Activated CD4-positive, alpha-beta memory T cell treated with anti-CD3 and anti-CD28 coated beads, Interleukin-2, amount 10 ng/mL, durations not matched to agents 7 days and 5 days (primary cell): ENCODE data around the gene FBXW7. TPM values are rescaled to one million over a fixed set of nuclear protein-coding genes. Genes with fewer than 3 reads are reported as not detected.

ENCODE experiments used
- CTCF ChIA-PET: fragments of 350-600 bp; sonication (Branson Sonifier 250); formaldehyde crosslinking; loops from one replicate; lab custom pipeline; 2021; ENCODE audit warnings: antibody characterized with exemption, inconsistent platforms; lab: Charles Lee
- POLR2A ChIA-PET: fragments of 350-600 bp; sonication (Branson Sonifier 250); formaldehyde crosslinking; loops from one replicate; lab custom pipeline; 2021; ENCODE audit warnings: antibody characterized with exemption; lab: Charles Lee
- DNase-seq: peaks from one replicate; pipeline ENCODE4 v3.0.0-alpha.2; 2020
- H3K27ac Mint-ChIP-seq: one replicate; pipeline ENCODE4 v1.8.0; 2021; ENCODE audit warnings: mild to moderate bottlenecking, mixed read lengths
- H3K27me3 Mint-ChIP-seq: one replicate; pipeline ENCODE4 v1.8.0; 2021; ENCODE audit warnings: mixed read lengths
- H3K36me3 Mint-ChIP-seq: one replicate; pipeline ENCODE4 v1.8.0; 2021; ENCODE audit warnings: low read depth, mixed read lengths
- H3K4me1 Mint-ChIP-seq: one replicate; pipeline ENCODE4 v1.8.0; 2021; ENCODE audit warnings: mixed read lengths
- H3K4me3 Mint-ChIP-seq: one replicate; pipeline ENCODE4 v1.8.0; 2021; ENCODE audit warnings: mild to moderate bottlenecking, mixed read lengths
- H3K9me3 Mint-ChIP-seq: one replicate; pipeline ENCODE4 v1.8.0; 2021; ENCODE audit warnings: mixed read lengths
- total RNA-seq, 2 experiments: library from RNA; stranded (reverse); gene quantifications; one replicate each; pipeline ENCODE4 v1.2.3, GENCODE V29; 2021

Gene FBXW7
- total RNA-seq, 2 experiments from 2014 or later = 59.8 to 66.8 TPM

DNA sequence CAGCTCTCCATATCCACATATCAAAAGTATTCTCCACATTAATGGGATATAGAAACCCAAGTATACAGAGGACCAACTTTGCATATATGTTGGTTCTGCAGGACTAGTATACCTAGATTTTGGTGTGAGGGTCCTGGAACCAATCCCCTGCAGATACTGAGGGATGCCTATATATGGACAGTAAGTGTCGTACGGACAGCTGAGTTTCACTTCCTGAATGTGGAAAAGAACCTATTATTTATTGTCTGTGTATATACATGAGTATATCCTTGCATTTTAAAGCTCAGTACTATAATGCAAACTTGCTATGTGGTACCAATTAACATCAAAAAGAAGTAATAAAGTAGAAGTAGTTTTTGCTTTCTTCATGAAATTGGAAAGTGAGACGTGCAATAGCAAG lies 101.9 kb downstream of the FBXW7 start:
- Mint-ChIP-seq H3K4me1 (peaks cover 19% of the 10 kb centered on the region), H3K9me3 (no peaks in the 10 kb centered on the region), H3K27me3 (no peaks in the 10 kb centered on the region), H3K36me3 (peaks cover 19% of the 10 kb centered on the region), H3K4me3 (no peak overlapping the region), H3K27ac (no peak overlapping the region)
- POLR2A ChIA-PET = no interaction called here
- CTCF ChIA-PET = interaction anchor here (1.0 kb wide), 1 partner anchor 8 kb away, joined by 3 read pairs; no protein-coding TSS in a partner anchor
- no peak for DNase-seq

DNA sequence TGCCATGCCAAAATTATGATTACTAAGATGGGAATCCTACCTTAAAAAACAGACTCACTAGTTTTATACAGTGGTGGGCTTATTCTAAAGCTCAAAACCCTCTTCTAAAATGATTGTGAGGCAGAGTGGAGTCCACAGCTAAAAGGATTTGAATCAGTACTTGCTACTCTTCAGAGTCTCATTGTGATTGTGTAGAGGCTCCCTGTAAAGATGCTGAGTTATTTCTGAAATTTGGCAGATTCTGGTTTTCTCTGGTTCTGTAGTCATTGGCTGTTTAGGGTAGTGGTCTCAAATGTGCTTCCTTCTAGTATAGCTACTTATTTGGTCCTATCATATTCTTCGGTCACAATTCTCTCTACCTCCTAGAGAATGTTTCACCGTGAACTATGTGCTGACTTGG lies 104.1 kb downstream of the FBXW7 start:
- POLR2A ChIA-PET = no interaction called here
- DNase-seq = no peak
- peaks cover 12% of the 10 kb centered on the region for H3K36me3 Mint-ChIP-seq
- CTCF ChIA-PET = no interaction called here
- peaks cover 19% of the 10 kb centered on the region for H3K4me1 Mint-ChIP-seq
- no peak overlapping the region for H3K4me3 Mint-ChIP-seq
- no peaks in the 10 kb centered on the region for H3K27me3 Mint-ChIP-seq
- no peak overlapping the region for H3K27ac Mint-ChIP-seq
- no peaks in the 10 kb centered on the region for H3K9me3 Mint-ChIP-seq

GRCh38 chr4:152431291-152431690 lies 104.6 kb downstream of the FBXW7 start:
- peaks cover 13% of the 10 kb centered on the region for H3K36me3 Mint-ChIP-seq
- ChIA-PET CTCF (no interaction called here), POLR2A (no interaction called here)
- no peak for DNase-seq
- no peaks in the 10 kb centered on the region for H3K9me3 Mint-ChIP-seq
- no peak overlapping the region for H3K27ac Mint-ChIP-seq
- H3K4me3 Mint-ChIP-seq = no peak overlapping the region
- H3K27me3 Mint-ChIP-seq = no peaks in the 10 kb centered on the region
- H3K4me1 Mint-ChIP-seq = peaks cover 19% of the 10 kb centered on the region

- H3K4me1 Mint-ChIP-seq = peaks cover 19% of the 10 kb centered on the region
- no peaks in the 10 kb centered on the region for H3K27me3 Mint-ChIP-seq
- H3K9me3 Mint-ChIP-seq = no peaks in the 10 kb centered on the region
- POLR2A ChIA-PET = no interaction called here
- no peak overlapping the region for H3K4me3 Mint-ChIP-seq
- DNase-seq = no peak
- CTCF ChIA-PET = no interaction called here
- peaks cover 17% of the 10 kb centered on the region for H3K36me3 Mint-ChIP-seq
- H3K27ac Mint-ChIP-seq = no peak overlapping the region
Observed at GRCh38 chr4:152430507-152430906, 105.4 kb downstream of the FBXW7 start.

DNA sequence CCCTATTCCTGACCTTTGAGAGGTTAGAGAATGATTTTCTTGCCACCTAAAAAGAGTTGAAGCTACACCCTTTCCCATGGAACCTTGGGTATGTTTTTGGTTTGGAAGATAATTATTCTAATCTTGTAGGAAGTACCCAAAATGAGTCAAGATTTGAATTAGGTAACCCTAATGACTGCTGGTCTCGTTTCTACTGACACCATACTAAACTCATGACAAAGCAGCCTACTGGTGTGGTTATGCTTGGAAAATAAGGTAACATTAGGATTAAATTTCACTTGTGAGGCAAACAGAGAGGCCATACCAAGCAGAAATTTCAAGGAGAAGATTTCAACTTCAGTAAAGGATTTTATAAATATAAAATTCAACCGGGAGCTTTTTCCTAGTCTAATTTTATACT lies 107.9 kb downstream of the FBXW7 start:
- DNase-seq = no peak
- no peaks in the 10 kb centered on the region for H3K9me3 Mint-ChIP-seq
- ChIA-PET CTCF (no interaction called here), POLR2A (no interaction called here)
- no peak overlapping the region for H3K4me3 Mint-ChIP-seq
- no peaks in the 10 kb centered on the region for H3K27me3 Mint-ChIP-seq
- H3K36me3 Mint-ChIP-seq = peaks cover 21% of the 10 kb centered on the region
- H3K27ac Mint-ChIP-seq = no peak overlapping the region
- peaks cover 18% of the 10 kb centered on the region for H3K4me1 Mint-ChIP-seq

DNA sequence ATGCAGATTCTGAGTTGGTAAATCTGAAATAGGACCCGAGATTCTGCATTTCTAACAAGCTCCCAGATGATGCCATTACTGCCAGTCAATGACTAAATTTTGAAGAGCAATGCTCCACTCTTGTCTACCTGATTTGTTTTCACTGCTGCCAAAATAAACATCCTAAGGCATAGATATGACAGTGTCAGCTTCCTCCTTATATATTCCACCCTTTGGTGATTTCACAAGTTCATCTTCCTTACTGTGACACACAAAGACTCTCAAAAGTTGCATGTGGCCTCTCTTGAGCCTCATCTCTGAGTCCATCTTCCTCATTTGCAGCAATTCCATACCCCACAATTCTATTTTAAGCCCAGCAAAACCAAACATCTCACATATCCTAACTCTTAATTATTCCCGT lies 110.9 kb downstream of the FBXW7 start:
- Mint-ChIP-seq H3K4me3 (no peak overlapping the region), H3K27me3 (no peaks in the 10 kb centered on the region), H3K4me1 (peaks cover 8% of the 10 kb centered on the region), H3K9me3 (no peaks in the 10 kb centered on the region), H3K36me3 (peaks cover 21% of the 10 kb centered on the region), H3K27ac (no peak overlapping the region)
- no peak for DNase-seq
- POLR2A ChIA-PET = no interaction called here
- CTCF ChIA-PET = interaction anchor here (1.5 kb wide), 1 partner anchor 12 kb away, joined by 5 read pairs; no protein-coding TSS in a partner anchor

DNA sequence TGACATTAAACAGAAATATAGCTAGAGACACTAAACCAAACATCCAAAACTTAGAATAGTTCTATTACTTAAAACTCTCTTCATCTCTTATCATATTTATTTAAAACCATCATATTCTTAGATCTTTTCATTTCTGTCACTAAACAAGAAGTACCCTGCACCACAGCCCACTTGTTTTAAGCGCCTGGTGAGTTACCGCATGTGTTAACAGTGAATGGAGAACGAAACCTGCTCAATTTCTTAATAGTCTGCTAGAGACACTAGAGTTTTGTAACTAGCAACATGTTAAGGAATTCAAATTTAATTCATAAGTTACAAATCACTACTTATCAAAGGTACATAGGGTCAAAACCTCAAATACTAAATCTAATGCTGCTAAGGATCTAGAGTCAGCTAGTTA lies 111.5 kb downstream of the FBXW7 start:
- Mint-ChIP-seq H3K27me3 (no peaks in the 10 kb centered on the region), H3K4me1 (peaks cover 11% of the 10 kb centered on the region), H3K4me3 (no peak overlapping the region), H3K9me3 (no peaks in the 10 kb centered on the region), H3K27ac (no peak overlapping the region), H3K36me3 (peaks cover 16% of the 10 kb centered on the region)
- ChIA-PET CTCF (no interaction called here), POLR2A (no interaction called here)
- no peak for DNase-seq

- Mint-ChIP-seq H3K9me3 (no peaks in the 10 kb centered on the region), H3K27me3 (no peaks in the 10 kb centered on the region), H3K4me1 (peaks cover 12% of the 10 kb centered on the region), H3K36me3 (peaks cover 13% of the 10 kb centered on the region), H3K27ac (no peak overlapping the region), H3K4me3 (no peak overlapping the region)
- no peak for DNase-seq
- POLR2A ChIA-PET = no interaction called here
- CTCF ChIA-PET = no interaction called here
Observed at GRCh38 chr4:152422817-152423320, 113.0 kb downstream of the FBXW7 start.

- no peak for DNase-seq
- Mint-ChIP-seq H3K36me3 (peaks cover 9% of the 10 kb centered on the region), H3K4me1 (peaks cover 12% of the 10 kb centered on the region), H3K4me3 (no peak overlapping the region), H3K27me3 (no peaks in the 10 kb centered on the region), H3K9me3 (no peaks in the 10 kb centered on the region), H3K27ac (no peak overlapping the region)
- CTCF ChIA-PET = interaction anchor here (1.1 to 1.8 kb wide), 2 partner anchors 13 to 49 kb away, joined by 3 to 7 read pairs; no protein-coding TSS in a partner anchor
- POLR2A ChIA-PET = no interaction called here
Observed at GRCh38 chr4:152421576-152421975, 114.3 kb downstream of the FBXW7 start.

GRCh38 chr4:152419809-152420208 lies 116.1 kb downstream of the FBXW7 start:
- no peak overlapping the region for H3K27ac Mint-ChIP-seq
- H3K4me1 Mint-ChIP-seq = peaks cover 13% of the 10 kb centered on the region
- H3K4me3 Mint-ChIP-seq = no peak overlapping the region
- H3K36me3 Mint-ChIP-seq = no peaks in the 10 kb centered on the region
- POLR2A ChIA-PET = no interaction called here
- DNase-seq = no peak
- no peaks in the 10 kb centered on the region for H3K9me3 Mint-ChIP-seq
- CTCF ChIA-PET = interaction anchor here (0.6 to 1.8 kb wide), 2 partner anchors 11 to 369 kb away, joined by 5 to 7 read pairs; no protein-coding TSS in a partner anchor
- no peaks in the 10 kb centered on the region for H3K27me3 Mint-ChIP-seq

DNA sequence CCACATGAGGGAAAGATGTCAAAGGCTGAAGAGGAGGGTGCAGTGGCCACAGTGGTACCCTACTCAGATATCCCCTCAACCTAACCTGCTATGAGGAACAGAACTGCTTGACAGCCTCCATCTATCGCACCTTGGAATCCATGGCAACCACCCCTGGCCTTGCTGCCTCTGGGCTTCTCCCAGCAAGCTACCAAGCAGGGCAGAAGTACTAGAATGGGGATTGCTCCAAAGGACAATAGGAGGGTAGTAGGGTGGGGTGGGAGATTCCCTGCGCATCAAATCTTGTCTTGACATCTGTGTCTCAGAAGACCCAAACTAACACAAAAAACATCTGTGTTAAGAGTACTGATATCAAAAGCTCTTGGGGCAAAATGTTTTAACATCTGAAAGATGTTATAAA lies 118.2 kb downstream of the FBXW7 start:
- H3K4me3 Mint-ChIP-seq = no peak overlapping the region
- H3K27ac Mint-ChIP-seq = no peak overlapping the region
- CTCF ChIA-PET = interaction anchor here (2.4 kb wide), 1 partner anchor 9 kb away, joined by 15 read pairs; no protein-coding TSS in a partner anchor
- no peak for DNase-seq
- no peaks in the 10 kb centered on the region for H3K36me3 Mint-ChIP-seq
- no peaks in the 10 kb centered on the region for H3K27me3 Mint-ChIP-seq
- POLR2A ChIA-PET = no interaction called here
- no peaks in the 10 kb centered on the region for H3K9me3 Mint-ChIP-seq
- H3K4me1 Mint-ChIP-seq = peaks cover 13% of the 10 kb centered on the region

GRCh38 chr4:152415980-152416379 lies 119.9 kb downstream of the FBXW7 start:
- H3K27ac Mint-ChIP-seq = no peak overlapping the region
- peaks cover 13% of the 10 kb centered on the region for H3K4me1 Mint-ChIP-seq
- H3K36me3 Mint-ChIP-seq = peaks cover 6% of the 10 kb centered on the region
- H3K27me3 Mint-ChIP-seq = no peaks in the 10 kb centered on the region
- H3K9me3 Mint-ChIP-seq = no peaks in the 10 kb centered on the region
- POLR2A ChIA-PET = no interaction called here
- CTCF ChIA-PET = interaction anchor here (0.6 kb wide), 1 partner anchor 1384 kb away, joined by 4 read pairs; no protein-coding TSS in a partner anchor
- DNase-seq = no peak
- no peak overlapping the region for H3K4me3 Mint-ChIP-seq

- Mint-ChIP-seq H3K27ac (no peak overlapping the region), H3K36me3 (peaks cover 13% of the 10 kb centered on the region), H3K9me3 (no peaks in the 10 kb centered on the region), H3K27me3 (no peaks in the 10 kb centered on the region), H3K4me1 (peaks cover 3% of the 10 kb centered on the region), H3K4me3 (no peak overlapping the region)
- ChIA-PET POLR2A (interaction anchor here (0.6 to 1.2 kb wide), 3 partner anchors 21 to 321 kb away, joined by 3 read pairs; partner anchors contain the start of gene FBXW7), CTCF (interaction anchor here (0.5 to 3.5 kb wide), 17 partner anchors 9 to 673 kb away, joined by 3 to 15 read pairs (median 3); no protein-coding TSS in a partner anchor)
- no peak for DNase-seq
Observed at GRCh38 chr4:152408514-152409327, 127.2 kb downstream of the FBXW7 start.
